AG04450 (cell line): Measurements from ENCODE around the gene CDKAL1. TPM values are rescaled to one million over a fixed set of nuclear protein-coding genes. Genes with fewer than 3 reads are reported as not detected.
"Not testable (repeated sequence)": the region's sequence is repeated elsewhere in the genome, so short reads cannot be mapped to it uniquely, and the experiment has no call there.

Experiments used
- CTCF ChIA-PET: fragments of 300-600, 350-600 bp; formaldehyde crosslinking; extraction: SDS; loops from one replicate; lab custom pipeline; 2022; ENCODE audit warnings: antibody characterized with exemption, inconsistent platforms; lab: Charles Lee
- POLR2A ChIA-PET: fragments of 350-600 bp; formaldehyde crosslinking; extraction: SDS; loops from one replicate; lab custom pipeline; 2021; ENCODE audit warnings: antibody characterized with exemption, inconsistent platforms; lab: Yijun Ruan, JAX
- DNase-seq: peaks from one replicate; pipeline ENCODE4 v3.0.0-alpha.2; 2011; ENCODE audit warnings: low read depth, low spot score
- H3K27ac ChIP-seq: one replicate; pipeline ENCODE4 v1.5.1; 2012; ENCODE audit warnings: low read depth, low read length, control low read depth
- H3K27me3 ChIP-seq: one replicate; pipeline ENCODE4 v1.6.0; 2012; ENCODE audit warnings: low read length; ENCODE audit not compliant: control insufficient read depth, insufficient read depth
- H3K4me3 ChIP-seq: 2 replicates; pipeline ENCODE4 v1.5.1; 2011; ENCODE audit warnings: mild to moderate bottlenecking, low read depth, low read length, control low read depth
- H3K9me3 ChIP-seq: 2 replicates; pipeline ENCODE4 v1.5.1; 2012; ENCODE audit warnings: low read length; ENCODE audit not compliant: control insufficient read depth, insufficient read depth
- CTCF ChIP-seq: IDR thresholded peaks from 2 replicates; pipeline ENCODE4 v1.5.1; 2011; ENCODE audit warnings: low read depth, low read length, control low read depth, inconsistent platforms
- polyA plus RNA-seq: library from polyadenylated mRNA; depleted of rRNA; stranded (reverse); fragments of >200 nt; gene quantifications from 2 replicates; pipeline ENCODE4 v1.2.3, GENCODE V29; 2011

Gene CDKAL1
- polyA plus RNA-seq, 1 experiment = 9.2 TPM

GRCh38 chr6:20919677-20920385, 385.6 kb downstream of the CDKAL1 start:
- Histone ChIP-seq H3K4me3 (no peak overlapping the region), H3K9me3 (no peaks in the 10 kb centered on the region), H3K27ac (no peak overlapping the region), H3K27me3 (no peaks in the 10 kb centered on the region)
- DNase-seq = no peak
- POLR2A ChIA-PET = interaction anchor here (0.6 kb wide), 1 partner anchor 351 kb away, joined by 6 read pairs; no protein-coding TSS in a partner anchor
- CTCF ChIA-PET = no interaction called here
- TF ChIP-seq CTCF = no peak

GRCh38 chr6:20921578-20921977, 387.3 kb downstream of the CDKAL1 start:
- CTCF ChIA-PET = interaction anchor here (0.6 kb wide), 1 partner anchor 667 kb away, joined by 4 read pairs; no protein-coding TSS in a partner anchor
- POLR2A ChIA-PET = no interaction called here

GRCh38 chr6:20922743-20923142, 388.5 kb downstream of the CDKAL1 start:
- CTCF ChIA-PET = no interaction called here
- no peak for DNase-seq
- H3K9me3 ChIP-seq = no peaks in the 10 kb centered on the region
- POLR2A ChIA-PET = no interaction called here
- no peak for TF ChIP-seq CTCF
- H3K4me3 ChIP-seq = no peak overlapping the region
- no peaks in the 10 kb centered on the region for H3K27me3 ChIP-seq
- H3K27ac ChIP-seq = no peak overlapping the region

More at GRCh38 chr6:20921578-20921977, 387.3 kb downstream of the CDKAL1 start:
- H3K27me3 ChIP-seq = no peaks in the 10 kb centered on the region
- H3K9me3 ChIP-seq = no peaks in the 10 kb centered on the region
- DNase-seq = peak; percentile 13
- H3K27ac ChIP-seq = no peak overlapping the region
- H3K4me3 ChIP-seq = no peak overlapping the region
- no peak for TF ChIP-seq CTCF

- H3K9me3 ChIP-seq, H3K27me3 ChIP-seq, CTCF ChIA-PET, DNase-seq, H3K27ac ChIP-seq, H3K4me3 ChIP-seq: not testable (repeated sequence)
- POLR2A ChIA-PET = interaction anchor here (1.0 kb wide), 1 partner anchor 54 kb away, joined by 3 read pairs; no protein-coding TSS in a partner anchor
Measured at GRCh38 chr6:20924094-20924493, 389.8 kb downstream of the CDKAL1 start.

GRCh38 chr6:20924911-20925543, 390.8 kb downstream of the CDKAL1 start:
- Histone ChIP-seq H3K27me3 (no peaks in the 10 kb centered on the region), H3K9me3 (no peaks in the 10 kb centered on the region), H3K4me3 (no peak overlapping the region), H3K27ac (no peak overlapping the region)
- ChIA-PET CTCF (no interaction called here), POLR2A (interaction anchor here (1.0 kb wide), 1 partner anchor 53 kb away, joined by 3 read pairs; no protein-coding TSS in a partner anchor)
- no peak for DNase-seq
- TF ChIP-seq CTCF = no peak
